Upper lobe of right lung (tissue), 1 donor: Measurements from ENCODE around the gene CYB561A3. TPM values are rescaled to one million over a fixed set of nuclear protein-coding genes. Genes with fewer than 3 reads are reported as not detected.

Source experiments
- ATAC-seq: fragments of 200-7000 bp; cut with Tn5 transposase; one replicate; pipeline ENCODE4 v1.9.1; 2020; ENCODE audit warnings: mild to moderate bottlenecking, moderate library complexity
- DNase-seq: peaks from one replicate; pipeline ENCODE4 v3.0.0-alpha.2; 2020
- H3K27ac ChIP-seq: fragments of 200-600 bp; one replicate; pipeline ENCODE4 v1.8.0; 2022
- H3K27me3 ChIP-seq: fragments of 200-600 bp; one replicate; pipeline ENCODE4 v1.8.0; 2022; ENCODE audit warnings: mild to moderate bottlenecking
- H3K36me3 ChIP-seq: fragments of 200-600 bp; one replicate; pipeline ENCODE4 v1.8.0; 2022
- H3K4me1 ChIP-seq: fragments of 200-600 bp; one replicate; pipeline ENCODE4 v1.8.0; 2022
- H3K4me3 ChIP-seq: fragments of 200-600 bp; one replicate; pipeline ENCODE4 v1.8.0; 2022; ENCODE audit warnings: mild to moderate bottlenecking
- H3K9me3 ChIP-seq: fragments of 200-600 bp; one replicate; pipeline ENCODE4 v1.8.0; 2022
- CTCF ChIP-seq: fragments of 200-600 bp; IDR thresholded peaks from one replicate; pipeline ENCODE4 v1.8.0; 2022; ENCODE audit warnings: antibody characterized with exemption
- intact Hi-C: fragments of 100-400 bp; cut with DNase I; formaldehyde crosslinking; loops from one replicate; pipeline ENCODE4 v1.11.0; 2022
- total RNA-seq: library from RNA; stranded (reverse); fragmentation: NEBNext Ultra II Directional; extraction: Animal tissue kit (Norgen Biotek cat#: 25700); gene quantifications from one replicate; pipeline ENCODE4 v1.2.1, GENCODE V29; 2021
- donor health status: DM: no; HTN: yes; CAD: no; lungs with severe emphysema.

The CYB561A3 gene
- total RNA-seq, 1 donor from 2014 or later, result 50.3 TPM

- H3K4me1 ChIP-seq, result peaks cover 37% of the 10 kb centered on the region
These were observed 3.1 kb downstream of the CYB561A3 start for GRCh38 chr11:61358566-61358965.

GRCh38 chr11:61357894-61358239 lies 3.8 kb downstream of the CYB561A3 start:
- DNase-seq, result no peak
- H3K9me3 ChIP-seq, result no peaks in the 10 kb centered on the region
- H3K27me3 ChIP-seq, result no peaks in the 10 kb centered on the region
- no peak overlapping the region for H3K27ac ChIP-seq
- peaks cover 30% of the 10 kb centered on the region for H3K4me1 ChIP-seq
- peaks cover 14% of the 10 kb centered on the region for H3K36me3 ChIP-seq
- TF ChIP-seq CTCF, result no peak
- ATAC-seq, result no peak
- no peak overlapping the region for H3K4me3 ChIP-seq
- intact Hi-C loops, result no loop called here

More at GRCh38 chr11:61358566-61358965, 3.1 kb downstream of the CYB561A3 start:
- H3K27ac ChIP-seq, result no peak overlapping the region
- TF ChIP-seq CTCF, result no peak
- H3K27me3 ChIP-seq, result no peaks in the 10 kb centered on the region
- intact Hi-C loops, result no loop called here
- DNase-seq (no peak), ATAC-seq (no peak)
- H3K4me3 ChIP-seq, result no peak overlapping the region
- H3K36me3 ChIP-seq, result peaks cover 7% of the 10 kb centered on the region
- H3K9me3 ChIP-seq, result no peaks in the 10 kb centered on the region

- intact Hi-C loops, result no loop called here
- Histone ChIP-seq H3K36me3 (peaks cover 19% of the 10 kb centered on the region), H3K4me1 (peaks cover 30% of the 10 kb centered on the region), H3K27ac (peak overlapping the region; percentile 49), H3K4me3 (no peak overlapping the region), H3K9me3 (no peaks in the 10 kb centered on the region), H3K27me3 (no peaks in the 10 kb centered on the region)
- ATAC-seq, result peak; percentile 20
- no peak for TF ChIP-seq CTCF
- DNase-seq, result no peak
These were observed 4.3 kb downstream of the CYB561A3 start for GRCh38 chr11:61357233-61357893.

- ATAC-seq, result no peak
- intact Hi-C loops, result no loop called here
- H3K36me3 ChIP-seq, result peaks cover 26% of the 10 kb centered on the region
These were observed 5.0 kb downstream of the CYB561A3 start for GRCh38 chr11:61356706-61357105.

GRCh38 chr11:61354208-61354607 lies 7.5 kb downstream of the CYB561A3 start:
- intact Hi-C loops, result no loop called here
- Histone ChIP-seq H3K27ac (no peak overlapping the region), H3K9me3 (no peaks in the 10 kb centered on the region), H3K27me3 (no peaks in the 10 kb centered on the region), H3K36me3 (peaks cover 48% of the 10 kb centered on the region), H3K4me3 (no peak overlapping the region), H3K4me1 (peaks cover 17% of the 10 kb centered on the region)
- DNase-seq (no peak), ATAC-seq (no peak)
- no peak for TF ChIP-seq CTCF

More at GRCh38 chr11:61356706-61357105, 5.0 kb downstream of the CYB561A3 start:
- H3K9me3 ChIP-seq, result no peaks in the 10 kb centered on the region
- no peak overlapping the region for H3K27ac ChIP-seq
- no peak for DNase-seq
- H3K4me1 ChIP-seq, result peaks cover 30% of the 10 kb centered on the region
- TF ChIP-seq CTCF, result no peak
- H3K4me3 ChIP-seq, result no peak overlapping the region
- H3K27me3 ChIP-seq, result no peaks in the 10 kb centered on the region
